IMR-90 (cell line): Measurements from ENCODE around the gene BUB1B.

Experiments
- BHLHE40 ChIP-seq: fragments of 150-350 bp; IDR thresholded peaks from 2 replicates; pipeline ENCODE4 v1.6.1; 2016; ENCODE audit warnings: mild to moderate bottlenecking, low read depth, low read length
- CEBPB ChIP-seq: IDR thresholded peaks from 2 replicates; pipeline ENCODE4 v1.6.1; 2012; ENCODE audit warnings: low read depth, low read length, improper control_type of control experiment
- CTCF ChIP-seq: conservative IDR thresholded peaks from 2 replicates; pipeline ENCODE4 v1.5.1; 2012; ENCODE audit warnings: mild to moderate bottlenecking, low read depth, low read length, improper control_type of control experiment
- ELK1 ChIP-seq: fragments of 150-350 bp; IDR thresholded peaks from 2 replicates; pipeline ENCODE4 v1.6.1; 2016; ENCODE audit warnings: low read depth, mild to moderate bottlenecking, low read length, moderate library complexity, borderline replicate concordance
- MAZ ChIP-seq: IDR thresholded peaks from 2 replicates; pipeline ENCODE4 v1.6.1; 2012; ENCODE audit warnings: low read depth, mild to moderate bottlenecking, low read length, improper control_type of control experiment, moderate library complexity, borderline replicate concordance
- MXI1 ChIP-seq: IDR thresholded peaks from 2 replicates; pipeline ENCODE4 v1.6.1; 2012; ENCODE audit warnings: low read depth, mild to moderate bottlenecking, low read length, moderate library complexity, borderline replicate concordance
- NFE2L2 ChIP-seq: fragments of 150-350 bp; IDR thresholded peaks from 2 replicates; pipeline ENCODE4 v1.6.1; 2016; ENCODE audit warnings: low read depth, mild to moderate bottlenecking, low read length
- POLR2A ChIP-seq: IDR thresholded peaks from 2 replicates; pipeline ENCODE4 v1.6.1; 2012; ENCODE audit warnings: mild to moderate bottlenecking, low read depth, low read length
- RAD21 ChIP-seq: IDR thresholded peaks from 2 replicates; pipeline ENCODE4 v1.6.1; 2012; ENCODE audit warnings: low read length, improper control_type of control experiment
- RCOR1 ChIP-seq: IDR thresholded peaks from 2 replicates; pipeline ENCODE4 v1.6.1; 2012; ENCODE audit warnings: mild to moderate bottlenecking, low read length, improper control_type of control experiment; ENCODE audit not compliant: insufficient replicate concordance
- RFX5 ChIP-seq: IDR thresholded peaks from 2 replicates; pipeline ENCODE4 v1.8.0; 2012; ENCODE audit warnings: low read depth, mild to moderate bottlenecking, low read length, moderate library complexity
- SMC3 ChIP-seq: fragments of 150-350 bp; IDR thresholded peaks from 2 replicates; pipeline ENCODE4 v1.6.1; 2016; ENCODE audit warnings: low read depth, mild to moderate bottlenecking, antibody characterized with exemption, low read length, moderate library complexity
- USF2 ChIP-seq: fragments of 150-350 bp; IDR thresholded peaks from 2 replicates; pipeline ENCODE4 v1.6.1; 2017; ENCODE audit warnings: mild to moderate bottlenecking, antibody characterized with exemption, low read length, low read depth

- TF ChIP-seq CTCF (no peak), NFE2L2 (no peak), POLR2A (no peak), CEBPB (no peak), RAD21 (no peak), RFX5 (no peak), BHLHE40 (no peak), USF2 (no peak), SMC3 (no peak), MXI1 (no peak), ELK1 (no peak), MAZ (no peak), RCOR1 (no peak)
Observed at GRCh38 chr15:40265875-40266274, 105.0 kb downstream of the BUB1B start.
